AG04450 (cell line): Measurements from ENCODE around the gene SLC25A25. TPM values are rescaled to one million over a fixed set of nuclear protein-coding genes. Genes with fewer than 3 reads are reported as not detected.

Experiments
- CTCF ChIA-PET: fragments of 300-600, 350-600 bp; formaldehyde crosslinking; extraction: SDS; loops from one replicate; lab custom pipeline; 2022; ENCODE audit warnings: antibody characterized with exemption, inconsistent platforms; lab: Charles Lee
- POLR2A ChIA-PET: fragments of 350-600 bp; formaldehyde crosslinking; extraction: SDS; loops from one replicate; lab custom pipeline; 2021; ENCODE audit warnings: antibody characterized with exemption, inconsistent platforms; lab: Yijun Ruan, JAX
- DNase-seq: peaks from one replicate; pipeline ENCODE4 v3.0.0-alpha.2; 2011; ENCODE audit warnings: low read depth, low spot score
- H3K27ac ChIP-seq: one replicate; pipeline ENCODE4 v1.5.1; 2012; ENCODE audit warnings: low read depth, low read length, control low read depth
- H3K27me3 ChIP-seq: one replicate; pipeline ENCODE4 v1.6.0; 2012; ENCODE audit warnings: low read length; ENCODE audit not compliant: control insufficient read depth, insufficient read depth
- H3K4me3 ChIP-seq: 2 replicates; pipeline ENCODE4 v1.5.1; 2011; ENCODE audit warnings: mild to moderate bottlenecking, low read depth, low read length, control low read depth
- H3K9me3 ChIP-seq: 2 replicates; pipeline ENCODE4 v1.5.1; 2012; ENCODE audit warnings: low read length; ENCODE audit not compliant: control insufficient read depth, insufficient read depth
- polyA plus RNA-seq: library from polyadenylated mRNA; depleted of rRNA; stranded (reverse); fragments of >200 nt; gene quantifications from 2 replicates; pipeline ENCODE4 v1.2.3, GENCODE V29; 2011
- TF ChIP-seq, protein P1 (sequence below): IDR thresholded peaks from 2 replicates; pipeline ENCODE4 v1.5.1; 2011; ENCODE audit warnings: low read depth, low read length, control low read depth, inconsistent platforms

Gene SLC25A25
- polyA plus RNA-seq, 1 experiment, result 12.0 TPM

DNA sequence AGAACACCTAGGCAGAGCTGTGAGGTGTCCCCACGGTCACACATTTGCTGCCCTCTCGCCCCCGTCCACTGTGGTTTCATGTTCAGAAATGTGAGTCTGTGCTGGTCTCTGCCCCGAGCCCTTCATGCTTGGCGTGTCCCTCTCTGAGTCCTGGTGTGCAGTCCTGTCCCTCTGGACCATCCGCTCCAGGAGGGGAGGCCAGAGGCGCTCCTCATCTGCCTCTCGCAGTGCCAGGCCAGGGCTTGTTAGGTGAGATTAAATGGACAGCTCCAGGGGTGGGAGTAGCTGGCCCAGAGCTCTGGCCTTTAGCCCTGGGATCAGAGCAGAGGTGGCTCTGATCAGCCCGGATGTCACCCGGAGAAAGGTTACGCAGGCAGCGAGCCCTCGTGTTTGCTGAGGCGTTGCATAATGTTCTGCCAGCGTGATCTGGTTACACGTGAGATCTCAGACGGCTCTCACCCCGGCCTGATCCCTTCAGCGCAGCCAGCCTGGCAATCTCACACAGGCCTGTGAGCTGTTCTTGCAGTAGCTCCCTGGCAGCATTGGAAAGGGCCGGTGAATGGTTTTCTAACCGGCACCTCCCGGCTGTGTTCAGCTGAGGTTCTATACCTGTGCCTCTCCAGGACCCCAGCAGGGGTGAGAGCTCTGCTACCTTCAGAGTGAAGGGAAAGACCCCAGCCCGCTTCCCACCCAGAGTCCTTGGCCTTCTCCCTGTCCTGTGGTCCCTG is 35.0 kb downstream of the SLC25A25 start:
- ChIA-PET POLR2A (no interaction called here), CTCF (interaction anchor here (11.1 kb wide), 1 partner anchor 14 kb away, joined by 102 read pairs; no protein-coding TSS in a partner anchor)
- DNase-seq, result no peak
- Histone ChIP-seq H3K9me3 (no peaks in the 10 kb centered on the region; the same call in 1 of the 2 replicates), H3K4me3 (no peak overlapping the region), H3K27ac (peak overlapping the region; percentile 31), H3K27me3 (no peaks in the 10 kb centered on the region)
- TF ChIP-seq, protein P1, sequence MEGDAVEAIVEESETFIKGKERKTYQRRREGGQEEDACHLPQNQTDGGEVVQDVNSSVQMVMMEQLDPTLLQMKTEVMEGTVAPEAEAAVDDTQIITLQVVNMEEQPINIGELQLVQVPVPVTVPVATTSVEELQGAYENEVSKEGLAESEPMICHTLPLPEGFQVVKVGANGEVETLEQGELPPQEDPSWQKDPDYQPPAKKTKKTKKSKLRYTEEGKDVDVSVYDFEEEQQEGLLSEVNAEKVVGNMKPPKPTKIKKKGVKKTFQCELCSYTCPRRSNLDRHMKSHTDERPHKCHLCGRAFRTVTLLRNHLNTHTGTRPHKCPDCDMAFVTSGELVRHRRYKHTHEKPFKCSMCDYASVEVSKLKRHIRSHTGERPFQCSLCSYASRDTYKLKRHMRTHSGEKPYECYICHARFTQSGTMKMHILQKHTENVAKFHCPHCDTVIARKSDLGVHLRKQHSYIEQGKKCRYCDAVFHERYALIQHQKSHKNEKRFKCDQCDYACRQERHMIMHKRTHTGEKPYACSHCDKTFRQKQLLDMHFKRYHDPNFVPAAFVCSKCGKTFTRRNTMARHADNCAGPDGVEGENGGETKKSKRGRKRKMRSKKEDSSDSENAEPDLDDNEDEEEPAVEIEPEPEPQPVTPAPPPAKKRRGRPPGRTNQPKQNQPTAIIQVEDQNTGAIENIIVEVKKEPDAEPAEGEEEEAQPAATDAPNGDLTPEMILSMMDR, result no peak

DNA sequence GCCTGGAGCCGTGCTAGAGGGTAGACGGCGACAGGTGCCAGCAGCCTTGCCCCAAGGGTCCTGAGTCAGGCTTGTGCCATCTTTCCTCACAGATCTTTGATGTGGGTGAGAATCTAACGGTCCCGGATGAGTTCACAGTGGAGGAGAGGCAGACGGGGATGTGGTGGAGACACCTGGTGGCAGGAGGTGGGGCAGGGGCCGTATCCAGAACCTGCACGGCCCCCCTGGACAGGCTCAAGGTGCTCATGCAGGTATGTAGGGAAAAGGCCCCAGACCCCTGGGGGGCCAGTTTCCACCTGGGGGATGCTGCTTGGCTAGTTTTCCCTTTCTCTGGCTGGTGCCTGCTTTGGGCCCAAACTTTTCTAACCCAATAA is 35.5 kb downstream of the SLC25A25 start:
- TF ChIP-seq, protein P1, result peak; percentile 32
- H3K4me3 ChIP-seq, result no peak overlapping the region
- ChIA-PET POLR2A (interaction anchor here (1.2 kb wide), 1 partner anchor 11 kb away, joined by 3 read pairs; no protein-coding TSS in a partner anchor), CTCF (interaction anchor here (11.1 kb wide), 1 partner anchor 14 kb away, joined by 102 read pairs; no protein-coding TSS in a partner anchor)
- H3K9me3 ChIP-seq, result no peaks in the 10 kb centered on the region; the same call in 1 of the 2 replicates
- no peak for DNase-seq
- H3K27ac ChIP-seq, result peak overlapping the region; percentile 31
- no peaks in the 10 kb centered on the region for H3K27me3 ChIP-seq

- ChIA-PET CTCF (interaction anchor here (11.1 kb wide), 1 partner anchor 13 kb away, joined by 102 read pairs; no protein-coding TSS in a partner anchor), POLR2A (interaction anchor here (1.2 to 1.5 kb wide), 2 partner anchors 10 to 13 kb away, joined by 3 read pairs; no protein-coding TSS in a partner anchor)
- TF ChIP-seq, protein P1, result no peak
- no peak for DNase-seq
- H3K27ac ChIP-seq, result peak overlapping the region; percentile 11
- H3K27me3 ChIP-seq, result no peaks in the 10 kb centered on the region
- H3K4me3 ChIP-seq, result no peak overlapping the region
- no peaks in the 10 kb centered on the region; the same call in 1 of the 2 replicates for H3K9me3 ChIP-seq
Measured at GRCh38 chr9:128104171-128104618, 36.2 kb downstream of the SLC25A25 start.

- Histone ChIP-seq H3K4me3 (no peak overlapping the region), H3K27ac (no peak overlapping the region), H3K9me3 (no peaks in the 10 kb centered on the region; the same call in 1 of the 2 replicates), H3K27me3 (no peaks in the 10 kb centered on the region)
- CTCF ChIA-PET, result interaction anchor here (11.1 kb wide), 1 partner anchor 11 kb away, joined by 102 read pairs; no protein-coding TSS in a partner anchor
- TF ChIP-seq, protein P1, result no peak
- DNase-seq, result no peak
- POLR2A ChIA-PET, result no interaction called here
Measured at GRCh38 chr9:128105538-128106175, 37.6 kb downstream of the SLC25A25 start.
